Astrocyte of the spinal cord (primary cell): ENCODE data around the gene PRSS56.

Experiments
- DNase-seq: peaks from one replicate; pipeline ENCODE4 v3.0.0; 2011; ENCODE audit warnings: low read depth, low spot score
- H3K4me3 ChIP-seq: 2 replicates; pipeline ENCODE4 v1.5.1; 2011; ENCODE audit warnings: low read depth, mild to moderate bottlenecking, low read length, moderate library complexity
- CTCF ChIP-seq: IDR thresholded peaks from 2 replicates; pipeline ENCODE4 v1.5.1; 2012; ENCODE audit warnings: low read depth, mild to moderate bottlenecking, low read length, inconsistent platforms
- in situ Hi-C: cut with HindIII; loops from 2 replicates; pipeline ENCODE4 v1.10.0; 2017; ENCODE audit warnings: low sequenced_read_pairs

Gene PRSS56

DNA sequence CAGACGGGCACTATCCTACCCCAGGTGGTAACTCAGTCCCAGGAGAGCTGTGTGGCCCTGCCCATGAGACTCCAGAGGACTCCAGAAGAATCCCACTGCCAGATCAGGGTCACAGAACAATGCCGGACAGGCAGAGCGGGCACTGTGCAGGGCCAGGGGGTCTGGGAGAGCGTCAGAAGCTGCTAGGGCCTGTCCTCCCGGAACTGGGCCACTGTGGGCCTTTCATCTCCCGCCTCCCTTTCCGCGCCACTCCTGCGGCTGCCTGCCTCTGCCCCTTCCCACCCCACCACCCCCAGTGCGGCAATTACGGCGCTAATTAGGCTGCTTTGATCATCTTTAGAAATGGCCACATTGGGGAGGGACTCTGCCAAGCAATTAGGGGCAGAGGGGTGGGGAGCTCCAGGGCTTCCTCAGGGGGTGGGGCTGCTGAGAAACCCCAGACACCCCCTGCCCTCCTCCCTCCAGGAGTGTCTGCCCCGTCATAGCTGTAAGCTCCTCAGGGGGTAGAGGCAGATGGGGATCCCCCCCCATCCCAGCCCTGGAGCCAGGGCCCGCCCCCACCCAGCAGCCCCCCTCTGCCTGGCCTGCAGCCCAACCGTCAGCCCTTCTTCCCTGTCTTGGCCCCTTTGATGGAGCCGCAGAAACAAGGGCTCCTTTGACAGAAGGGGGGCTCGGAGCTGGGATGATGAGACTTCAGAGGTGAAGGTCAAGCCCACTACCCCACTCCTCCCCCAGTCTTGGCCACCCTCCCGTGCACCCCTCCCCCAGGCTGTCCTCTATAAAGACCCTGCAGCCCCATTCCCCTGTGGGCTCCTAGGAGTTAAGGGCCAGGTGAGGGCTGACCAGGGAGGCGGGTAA is at the start of gene PRSS56:
Gene PRSS56 (plus strand): TSS at position 808 of the 858 bp plus-strand sequence. CDS start 211 bp downstream, outside the sequence.
- no peak within 1 kb of the TSS for H3K4me3 ChIP-seq
- in situ Hi-C loops = no loop called here
- no peak for DNase-seq
- no peak for TF ChIP-seq CTCF

DNA sequence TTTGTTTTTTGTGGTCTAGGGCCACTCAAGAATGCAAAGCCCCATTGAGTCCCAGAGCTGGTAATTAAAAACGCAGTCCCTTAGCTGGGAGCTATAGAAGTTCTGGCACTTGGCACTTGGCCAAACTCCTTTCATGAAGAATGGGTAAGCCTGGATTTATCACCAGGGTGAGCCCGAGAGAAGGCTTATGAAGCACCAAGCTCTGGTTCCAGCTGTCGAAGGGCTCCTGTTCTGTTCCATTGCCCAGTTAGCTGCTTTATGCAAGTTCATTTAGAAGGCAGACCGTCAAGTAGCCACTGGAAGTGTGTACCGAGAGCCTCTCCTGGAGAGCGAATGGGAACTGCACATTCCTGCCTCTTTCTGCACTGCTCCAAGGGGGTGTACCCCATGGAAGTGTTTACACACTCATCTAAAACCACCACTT is 46.7 kb upstream of the PRSS56 start:
- H3K4me3 ChIP-seq = no peak overlapping the region
- no peak for TF ChIP-seq CTCF
- no peak for DNase-seq
- in situ Hi-C loops = no loop called here

GRCh38 chr2:232476045-232476444 is 44.1 kb upstream of the PRSS56 start:
- DNase-seq = no peak
- in situ Hi-C loops = no loop called here
- TF ChIP-seq CTCF = no peak
- no peak overlapping the region for H3K4me3 ChIP-seq

- in situ Hi-C loops = no loop called here
- H3K4me3 ChIP-seq = no peak overlapping the region
- DNase-seq = no peak
- TF ChIP-seq CTCF = no peak
Observed at GRCh38 chr2:232476791-232477190, 43.4 kb upstream of the PRSS56 start.

GRCh38 chr2:232477751-232478510 is 42.3 kb upstream of the PRSS56 start:
- no peak overlapping the region for H3K4me3 ChIP-seq
- in situ Hi-C loops = no loop called here
- DNase-seq = no peak
- TF ChIP-seq CTCF = no peak

GRCh38 chr2:232478571-232479340 is 41.4 kb upstream of the PRSS56 start:
- no peak for DNase-seq
- in situ Hi-C loops = no loop called here
- no peak overlapping the region for H3K4me3 ChIP-seq
- TF ChIP-seq CTCF = no peak
